K562 (cell line): Measurements from ENCODE around the gene CDKL4. TPM values are rescaled to one million over a fixed set of nuclear protein-coding genes. Genes with fewer than 3 reads are reported as not detected.

Experiments used
- CEBPG ChIP-seq, 3 experiments: fragments of 200-800 bp in 1 of 3; sonication (Bioruptor generic) in 1 of 3; sonication (generic) in 1 of 3; formaldehyde crosslinking in 1 of 3; IDR thresholded peaks in 2 of 3; conservative IDR thresholded peaks in 1 of 3; 2 replicates each; pipeline versions ENCODE4 v1.6.1 to v1.8.0; 2016 to 2022; ENCODE audit warnings: missing compliant biosample characterization in 2 of 3, missing genetic modification characterization in 2 of 3, mild to moderate bottlenecking in 1 of 3, missing genetic modification reagents in 1 of 3
- ETS2 ChIP-seq: IDR thresholded peaks from 2 replicates; pipeline ENCODE4 v1.6.1; 2016; ENCODE audit warnings: borderline replicate concordance, missing genetic modification characterization, mild to moderate bottlenecking, moderate library complexity, missing compliant biosample characterization; ENCODE audit not compliant: poor library complexity, severe bottlenecking
- KLF6 ChIP-seq: fragments of 250-450 bp; sonication (Bioruptor Pico); IDR thresholded peaks from 2 replicates; pipeline ENCODE4 v1.4.0; 2020; ENCODE audit warnings: mild to moderate bottlenecking, moderate library complexity, borderline replicate concordance
- MGA ChIP-seq: fragments of 450-650 bp; IDR thresholded peaks from 2 replicates; pipeline ENCODE4 v1.6.1; 2016; ENCODE audit warnings: mild to moderate bottlenecking, moderate library complexity
- MITF ChIP-seq: IDR thresholded peaks from 2 replicates; pipeline ENCODE4 v1.6.1; 2014; ENCODE audit warnings: antibody characterized with exemption
- NCOR1 ChIP-seq: fragments of 450-650 bp; IDR thresholded peaks from 2 replicates; pipeline ENCODE4 v1.6.1; 2016; ENCODE audit warnings: mild to moderate bottlenecking, moderate library complexity
- NFRKB ChIP-seq: fragments of 450-650 bp; IDR thresholded peaks from 2 replicates; pipeline ENCODE4 v1.6.1; 2016; ENCODE audit warnings: low read depth
- SNIP1 ChIP-seq: fragments of 450-650 bp; IDR thresholded peaks from 2 replicates; pipeline ENCODE4 v1.7.1; 2017; ENCODE audit warnings: low read depth, mild to moderate bottlenecking
- SRSF7 ChIP-seq: fragments of 200-400 bp; formaldehyde crosslinking; optimal IDR thresholded peaks from 2 replicates; pipeline ENCODE3; 2017; ENCODE audit warnings: mild to moderate bottlenecking, low read depth, low read length
- ZNF133 ChIP-seq: fragments of 250-450 bp; sonication (Bioruptor Pico); IDR thresholded peaks from 2 replicates; pipeline ENCODE4 v1.4.0; 2020; ENCODE audit warnings: mild to moderate bottlenecking
- ZNF695 ChIP-seq: fragments of 450-650 bp; formaldehyde crosslinking; IDR thresholded peaks from 2 replicates; pipeline ENCODE4 v1.4.0; 2020; ENCODE audit warnings: mild to moderate bottlenecking, moderate library complexity
- polyA plus RNA-seq, 8 experiments: library from polyadenylated mRNA; depleted of rRNA in 4 of 8; stranded (reverse) in 5 of 8; unstranded in 3 of 8; fragments of >200 nt; fragmentation: Nextera tagmentation in 2 of 8; fragmentation: Illumina TruSeq in 1 of 8; extraction: Ambion mirVana in 2 of 8; extraction: Trizol in 1 of 8; gene quantifications; 2 replicates each; pipeline versions ENCODE4 v1.2.1 to v1.2.3, GENCODE V29; 2011 to 2014; ENCODE audit warnings: inconsistent platforms in 1 of 8, missing spikeins in 1 of 8
- total RNA-seq, 7 experiments: library from RNA; depleted of rRNA in 6 of 7; stranded (reverse); fragments of >200 nt in 6 of 7; fragmentation: Illumina TruSeq in 2 of 7; extraction: Trizol in 2 of 7; gene quantifications; 2 replicates each; pipeline versions ENCODE4 v1.2.1 to v1.2.3, GENCODE V29; 2011 to 2021; ENCODE audit warnings: low replicate concordance in 1 of 7
- TF ChIP-seq, protein P1 (sequence below): IDR thresholded peaks from 2 replicates; pipeline ENCODE4 v1.6.1; 2011; ENCODE audit not compliant: insufficient read length; ENCODE audit errors: extremely low read depth

Gene CDKL4
- total and polyA plus RNA-seq, 9 of the 15 experiments (the other 6 are each of a cell fraction or from before 2014, with no cell fraction given) = not detected

DNA sequence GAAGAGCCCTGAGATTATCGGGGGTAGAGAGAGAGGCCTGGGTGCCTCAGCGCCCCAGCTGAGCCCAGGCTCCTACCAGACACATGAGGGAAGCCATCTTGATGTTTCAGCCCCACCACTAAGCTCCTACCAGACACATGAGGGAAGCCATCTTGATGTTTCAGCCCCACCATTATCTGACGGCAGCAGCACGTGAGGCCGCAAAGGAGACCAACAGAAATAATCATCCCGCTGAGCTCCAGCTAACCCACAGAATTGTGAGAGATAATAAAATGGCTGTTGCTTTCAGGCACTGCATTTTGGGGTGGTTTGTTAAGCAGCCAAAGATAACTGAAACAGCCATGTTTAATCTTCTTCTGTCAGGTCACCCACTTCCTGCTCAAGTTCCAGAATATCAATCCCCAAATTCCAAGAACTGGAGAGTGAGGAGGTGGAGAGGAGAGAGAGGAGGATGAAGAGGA, 93.6 kb downstream of the CDKL4 start (continued):
- TF ChIP-seq MGA (peak; percentile 73), ZNF133 (CRISPR knock-in tag) (peak; percentile 82; the same call in 1 of the 2 replicates), KLF6 (peak; percentile 98), ZNF695 (CRISPR knock-in tag) (peak; percentile 93), SRSF7 (no peak), MITF (no peak), CEBPG (CRISPR knock-in tag; IDR thresholded peaks at IDR 0.05) (no peak), CEBPG (tag; conservative IDR thresholded peaks at IDR 0.05 in 1 of 2, IDR thresholded peaks at IDR 0.05 in 1 of 2) (no peak), ETS2 (tag) (peak; percentile 77), SNIP1 (no peak), NCOR1 (no peak; the same call in 1 of the 2 replicates), NFRKB (peak; percentile 91)
- TF ChIP-seq, protein P1, sequence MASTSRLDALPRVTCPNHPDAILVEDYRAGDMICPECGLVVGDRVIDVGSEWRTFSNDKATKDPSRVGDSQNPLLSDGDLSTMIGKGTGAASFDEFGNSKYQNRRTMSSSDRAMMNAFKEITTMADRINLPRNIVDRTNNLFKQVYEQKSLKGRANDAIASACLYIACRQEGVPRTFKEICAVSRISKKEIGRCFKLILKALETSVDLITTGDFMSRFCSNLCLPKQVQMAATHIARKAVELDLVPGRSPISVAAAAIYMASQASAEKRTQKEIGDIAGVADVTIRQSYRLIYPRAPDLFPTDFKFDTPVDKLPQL = no peak
